Stomach smooth muscle (tissue), 2 donors: ENCODE data around the gene CCDC88A.
"Not testable (repeated sequence)": the region's sequence is repeated elsewhere in the genome, so short reads cannot be mapped to it uniquely, and the experiment has no call there.

Experiments used
- H3K27ac ChIP-seq: one replicate; pipeline ENCODE4 v1.7.0; 2013; ENCODE audit warnings: mild to moderate bottlenecking, low read length, inconsistent platforms
- H3K27me3 ChIP-seq, 2 donors: one replicate each; pipeline ENCODE4 v1.7.0; 2013; ENCODE audit warnings: low read length in 2 of 2; ENCODE audit not compliant: insufficient read depth in 2 of 2, control insufficient read depth in 1 of 2
- H3K36me3 ChIP-seq, 2 donors: one replicate each; pipeline ENCODE4 v1.7.0; 2013; ENCODE audit warnings: low read length in 2 of 2; ENCODE audit not compliant: control insufficient read depth in 2 of 2, insufficient read depth in 2 of 2
- H3K4me1 ChIP-seq: one replicate; pipeline ENCODE4 v1.7.0; 2013; ENCODE audit warnings: low read length; ENCODE audit not compliant: control insufficient read depth, insufficient read depth
- H3K4me3 ChIP-seq, 2 donors: one replicate each; pipeline ENCODE4 v1.7.0; 2013; ENCODE audit warnings: low read length in 2 of 2
- H3K9ac ChIP-seq, 2 donors: one replicate each; pipeline ENCODE4 v1.7.0; 2013; ENCODE audit warnings: low read length in 2 of 2, mild to moderate bottlenecking in 1 of 2
- H3K9me3 ChIP-seq, 2 donors: one replicate each; pipeline ENCODE4 v1.7.0; 2013; ENCODE audit warnings: low read length in 2 of 2; ENCODE audit not compliant: control insufficient read depth in 2 of 2
- donor health status: healthy.
- donor health status: Pancreatic carcinoma.

The CCDC88A gene

DNA sequence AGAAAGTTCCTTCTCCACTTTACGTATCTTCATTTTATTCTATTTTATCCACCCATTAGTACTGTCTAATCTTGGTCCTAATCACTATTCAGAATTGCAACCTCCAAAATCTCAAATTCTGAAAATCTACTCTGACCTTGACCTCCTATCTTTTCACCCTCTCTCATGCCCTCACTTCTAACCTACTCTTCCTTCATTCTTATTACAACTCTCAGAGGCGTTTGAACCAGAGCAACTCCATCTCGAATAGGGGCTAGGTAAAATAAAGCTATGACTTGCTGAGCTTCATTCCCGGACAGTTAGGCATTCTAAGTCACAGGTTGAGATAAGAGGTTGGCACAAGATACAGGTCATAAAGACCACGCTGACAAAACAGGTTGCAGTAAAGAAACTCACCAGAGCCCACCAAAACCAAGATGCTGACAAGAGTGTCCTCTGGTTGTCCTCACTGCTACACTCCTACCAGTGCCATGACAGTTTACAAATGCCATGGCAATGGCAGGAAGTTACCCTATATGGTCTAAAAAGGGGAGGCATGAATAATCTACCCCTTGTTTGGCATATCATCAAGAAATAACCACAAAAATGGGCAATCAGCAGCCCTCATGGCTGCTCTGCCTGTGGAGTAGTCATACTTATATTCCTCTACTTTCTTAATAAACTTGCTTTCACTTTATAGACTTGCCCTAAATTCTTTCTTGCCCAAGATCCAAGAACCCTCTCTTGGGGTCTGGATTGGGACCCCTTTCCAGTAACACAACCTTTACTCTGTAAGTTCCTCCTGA, 11.4 kb downstream of the CCDC88A start:
- peaks cover 5 to 7% of the 10 kb centered on the region in 2 donors for H3K36me3 ChIP-seq
- H3K4me3 ChIP-seq = no peak overlapping the region
- no peaks in the 10 kb centered on the region for H3K27me3 ChIP-seq

GRCh38 chr2:55405116-55405515, 14.5 kb downstream of the CCDC88A start:
- H3K36me3 ChIP-seq = peaks cover 0 to 4% of the 10 kb centered on the region in 2 donors
- H3K27ac ChIP-seq = no peak overlapping the region
- H3K4me1 ChIP-seq = no peaks in the 10 kb centered on the region
- no peak overlapping the region for H3K4me3 ChIP-seq
- no peaks in the 10 kb centered on the region for H3K9me3 ChIP-seq
- H3K9ac ChIP-seq = no peak overlapping the region
- no peaks in the 10 kb centered on the region for H3K27me3 ChIP-seq

More for the DNA sequence above, 11.4 kb downstream of the CCDC88A start:
- H3K27ac ChIP-seq = no peak overlapping the region
- no peak overlapping the region for H3K9ac ChIP-seq
- no peaks in the 10 kb centered on the region for H3K9me3 ChIP-seq
- H3K4me1 ChIP-seq = no peaks in the 10 kb centered on the region

GRCh38 chr2:55403256-55403998, 16.2 kb downstream of the CCDC88A start:
- no peaks in the 10 kb centered on the region for H3K4me1 ChIP-seq
- H3K9me3 ChIP-seq = no peaks in the 10 kb centered on the region
- peaks cover 0 to 4% of the 10 kb centered on the region in 2 donors for H3K36me3 ChIP-seq
- H3K27me3 ChIP-seq = no peaks in the 10 kb centered on the region
- no peak overlapping the region for H3K9ac ChIP-seq
- no peak overlapping the region for H3K27ac ChIP-seq
- no peak overlapping the region for H3K4me3 ChIP-seq

DNA sequence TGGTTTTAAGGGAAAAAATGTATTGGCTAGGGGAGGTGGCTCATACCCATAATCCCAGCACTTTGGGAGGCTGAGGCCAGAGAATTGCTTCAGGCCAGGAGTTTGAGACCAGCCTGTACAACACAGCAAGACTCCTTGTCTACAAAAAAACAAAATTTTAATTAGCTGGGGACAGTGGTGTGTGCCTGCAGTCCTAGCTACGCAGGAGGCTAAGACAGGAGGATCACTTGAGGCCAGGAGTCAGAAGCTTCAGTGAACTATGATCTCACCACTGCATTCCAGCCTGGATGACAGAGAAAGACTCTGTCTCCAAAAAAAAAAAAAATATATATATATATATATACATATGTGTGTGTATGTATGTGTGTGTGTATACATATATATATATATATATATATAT, 18.5 kb downstream of the CCDC88A start:
- H3K27ac ChIP-seq = no peak overlapping the region
- no peak overlapping the region for H3K4me3 ChIP-seq
- no peaks in the 10 kb centered on the region for H3K4me1 ChIP-seq
- H3K9ac ChIP-seq = no peak overlapping the region
- H3K27me3 ChIP-seq = no peaks in the 10 kb centered on the region
- no peaks in the 10 kb centered on the region for H3K9me3 ChIP-seq
- H3K36me3 ChIP-seq = peaks cover 0 to 4% of the 10 kb centered on the region in 2 donors

DNA sequence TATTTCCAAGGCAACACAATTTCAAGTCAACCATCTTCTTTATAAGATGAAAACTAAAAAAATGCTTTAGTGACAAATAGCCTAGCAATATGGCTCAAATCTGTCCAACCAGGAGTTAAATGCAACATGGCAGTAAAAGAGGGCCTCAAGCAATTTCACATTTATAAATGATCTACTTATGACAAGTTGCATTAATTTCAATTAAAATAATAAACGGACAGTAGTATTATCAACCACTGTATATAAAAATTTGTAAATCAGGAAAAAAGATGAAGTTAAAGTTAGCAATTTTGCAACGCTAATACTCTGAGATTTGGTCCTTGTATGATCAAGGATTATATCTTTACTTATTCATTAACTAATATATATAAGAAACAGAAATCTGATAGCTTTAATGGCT, 19.3 kb downstream of the CCDC88A start:
- H3K4me1 ChIP-seq = no peaks in the 10 kb centered on the region
- no peak overlapping the region for H3K27ac ChIP-seq
- no peak overlapping the region for H3K9ac ChIP-seq
- no peaks in the 10 kb centered on the region for H3K27me3 ChIP-seq
- no peaks in the 10 kb centered on the region for H3K9me3 ChIP-seq
- peaks cover 0 to under 1% of the 10 kb centered on the region in 2 donors for H3K36me3 ChIP-seq
- no peak overlapping the region for H3K4me3 ChIP-seq

GRCh38 chr2:55399815-55400214, 19.8 kb downstream of the CCDC88A start:
- no peak overlapping the region for H3K27ac ChIP-seq
- H3K4me1 ChIP-seq = no peaks in the 10 kb centered on the region
- H3K4me3 ChIP-seq = no peak overlapping the region
- no peak overlapping the region for H3K9ac ChIP-seq
- no peaks in the 10 kb centered on the region for H3K9me3 ChIP-seq
- no peaks in the 10 kb centered on the region for H3K36me3 ChIP-seq
- H3K27me3 ChIP-seq = no peaks in the 10 kb centered on the region

DNA sequence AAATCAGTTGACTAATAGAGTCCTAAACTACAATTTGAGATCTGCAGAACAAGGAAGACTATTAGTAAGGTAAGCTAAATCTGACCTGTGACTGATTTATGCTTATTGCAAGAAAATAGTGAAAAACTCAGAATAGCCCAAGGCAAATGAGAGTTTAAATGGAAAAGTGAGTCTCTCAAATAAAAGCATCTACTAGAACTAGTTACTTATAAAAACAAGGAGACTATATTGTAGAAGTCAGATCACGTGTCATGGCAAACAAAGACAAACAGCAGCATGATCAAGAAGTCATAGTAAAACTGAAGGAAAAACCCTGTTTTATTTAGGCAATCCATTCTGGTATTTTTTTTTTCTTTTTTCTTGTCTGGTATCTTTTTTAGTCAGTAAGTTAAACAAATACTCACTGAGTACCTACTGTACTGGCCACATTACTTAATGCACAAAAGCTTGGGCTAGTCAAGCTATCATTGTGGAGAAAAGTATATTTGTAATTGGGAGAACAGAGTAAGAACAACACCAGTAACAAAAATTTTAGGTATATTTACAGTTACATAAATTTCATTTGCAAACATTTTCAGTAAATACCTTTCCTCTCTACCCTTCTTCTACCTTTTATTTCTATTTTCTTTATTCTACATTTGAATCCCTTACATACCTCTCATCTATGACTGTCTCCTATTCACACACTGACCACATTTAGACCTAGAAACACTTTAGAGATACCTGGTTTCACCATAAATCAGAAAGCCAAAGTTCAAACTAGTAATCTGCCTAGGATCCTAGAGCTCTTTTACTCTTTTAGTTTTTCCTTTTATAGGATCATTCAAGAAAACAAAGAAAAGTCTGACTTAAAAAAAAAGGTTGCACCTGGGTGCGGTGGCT, 23.7 kb downstream of the CCDC88A start:
- Histone ChIP-seq H3K9me3 (peaks cover 0 to 4% of the 10 kb centered on the region in 2 donors), H3K27ac (no peak overlapping the region), H3K4me1 (no peaks in the 10 kb centered on the region), H3K27me3 (no peaks in the 10 kb centered on the region), H3K9ac (no peak overlapping the region), H3K4me3 (no peak overlapping the region), H3K36me3 (no peaks in the 10 kb centered on the region)

- Histone ChIP-seq H3K9ac (no peak overlapping the region), H3K27me3 (no peaks in the 10 kb centered on the region), H3K36me3 (no peaks in the 10 kb centered on the region), H3K27ac (no peak overlapping the region), H3K4me1 (no peaks in the 10 kb centered on the region), H3K9me3 (peaks cover 0 to 4% of the 10 kb centered on the region in 2 donors), H3K4me3 (no peak overlapping the region)
Measured at GRCh38 chr2:55391615-55392242, 27.9 kb downstream of the CCDC88A start.

DNA sequence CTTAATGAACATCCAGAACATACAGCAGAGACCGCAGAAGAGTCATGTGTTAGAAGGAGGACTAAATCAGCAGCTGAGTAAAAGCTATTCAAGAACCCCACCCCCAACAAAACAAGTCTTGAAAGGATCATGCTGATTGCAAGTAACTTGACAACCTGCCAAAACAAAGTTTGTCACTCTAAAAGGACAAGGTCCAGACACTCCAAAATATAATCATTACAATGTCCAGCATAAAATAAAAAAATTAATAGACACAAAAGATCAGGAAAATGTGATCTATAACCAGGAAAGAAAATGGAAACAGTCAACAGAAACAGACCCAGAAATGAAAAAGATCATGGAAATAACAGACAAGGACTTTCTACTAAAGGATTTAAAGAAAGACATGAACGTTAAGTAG, 28.5 kb downstream of the CCDC88A start:
- Histone ChIP-seq H3K36me3 (no peaks in the 10 kb centered on the region), H3K9ac (no peak overlapping the region), H3K9me3 (peaks cover 0 to 4% of the 10 kb centered on the region in 2 donors), H3K27me3 (no peaks in the 10 kb centered on the region), H3K4me1 (no peaks in the 10 kb centered on the region), H3K4me3 (no peak overlapping the region), H3K27ac (no peak overlapping the region)

DNA sequence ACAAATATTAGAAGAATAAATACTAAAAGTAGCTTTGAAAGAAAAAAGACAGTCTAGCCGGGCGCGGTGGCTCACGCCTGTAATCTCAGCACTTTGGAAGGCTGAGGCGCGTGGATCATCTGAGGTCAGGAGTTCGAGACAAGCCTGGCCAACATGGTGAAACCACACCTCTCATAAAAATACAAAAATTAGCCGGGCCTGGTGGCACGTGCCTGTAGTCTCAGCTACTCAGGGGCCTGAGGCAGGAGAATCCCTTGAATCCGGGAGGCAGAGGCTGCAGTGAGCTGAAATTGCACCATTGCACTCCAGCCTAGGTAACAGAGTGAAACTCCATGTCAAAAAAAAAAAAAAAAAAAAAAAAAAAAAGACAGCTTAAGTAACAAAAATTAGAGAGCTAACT, 34.1 kb downstream of the CCDC88A start:
- H3K27me3 ChIP-seq, H3K4me1 ChIP-seq, H3K36me3 ChIP-seq, H3K27ac ChIP-seq, H3K4me3 ChIP-seq, H3K9ac ChIP-seq, H3K9me3 ChIP-seq: not testable (repeated sequence)
